HepG2 (cell line): ENCODE measurements around the gene PCGF2. TPM values are rescaled to one million over a fixed set of nuclear protein-coding genes. Genes with fewer than 3 reads are reported as not detected.

Source experiments
- DRAP1 ChIP-seq: IDR thresholded peaks from 2 replicates; pipeline ENCODE4 v1.6.1; 2016; ENCODE audit warnings: missing genetic modification reagents, missing compliant biosample characterization
- THYN1 ChIP-seq: sonication (generic); formaldehyde crosslinking; IDR thresholded peaks from 2 replicates; pipeline ENCODE4 v1.8.1; 2023; ENCODE audit warnings: low read depth, mild to moderate bottlenecking, moderate library complexity, missing genetic modification reagents, borderline replicate concordance
- ZFYVE20 ChIP-seq: sonication (generic); formaldehyde crosslinking; IDR thresholded peaks from 2 replicates; pipeline ENCODE4 v1.8.0; 2023; ENCODE audit warnings: low read depth, mild to moderate bottlenecking, moderate library complexity, missing genetic modification reagents, borderline replicate concordance
- ZNF326 ChIP-seq: sonication (generic); formaldehyde crosslinking; IDR thresholded peaks from 2 replicates; pipeline ENCODE4 v1.4.0; 2020; ENCODE audit warnings: missing genetic modification reagents, borderline replicate concordance
- ZNF615 ChIP-seq: sonication (generic); formaldehyde crosslinking; IDR thresholded peaks from 2 replicates; pipeline ENCODE4 v1.5.0; 2020; ENCODE audit warnings: mild to moderate bottlenecking, missing genetic modification reagents, borderline replicate concordance
- polyA plus RNA-seq, 8 experiments: library from polyadenylated mRNA; depleted of rRNA in 3 of 8; stranded (reverse) in 7 of 8; unstranded in 1 of 8; fragments of >200 nt; fragmentation: Illumina TruSeq in 4 of 8; extraction: Trizol in 4 of 8; gene quantifications; 2 replicates each; pipeline versions ENCODE4 v1.2.1 to v1.2.3, GENCODE V29; 2011 to 2016; ENCODE audit warnings: low read depth in 4 of 8, missing spikeins in 1 of 8, mixed read lengths in 1 of 8; ENCODE audit not compliant: insufficient read depth in 1 of 8
- total RNA-seq, 5 experiments: library from RNA; depleted of rRNA; stranded (reverse); fragments of >200 nt; fragmentation: Illumina TruSeq; extraction: Trizol; gene quantifications; 2 replicates each; pipeline ENCODE4 v1.2.3, GENCODE V29; 2016; ENCODE audit warnings: low read depth in 1 of 5
- TF ChIP-seq, protein P1 (sequence below): sonication (generic); formaldehyde crosslinking; IDR thresholded peaks from one replicate; pipeline ENCODE4 v1.5.1; 2020; ENCODE audit warnings: mild to moderate bottlenecking, missing genetic modification reagents; ENCODE audit errors: not compliant biosample characterization
- TF ChIP-seq, protein P2 (sequence below): IDR thresholded peaks from 2 replicates; pipeline ENCODE4 v1.6.1; 2016; ENCODE audit warnings: low read depth, borderline replicate concordance
- TF ChIP-seq, protein P3 (sequence below), 2 experiments: fragments of 450-650 bp in 1 of 2; sonication (generic) in 1 of 2; formaldehyde crosslinking in 1 of 2; IDR thresholded peaks; 2 replicates each; pipeline versions ENCODE4 v1.6.1 to v1.8.0; 2016 to 2022; ENCODE audit warnings: antibody characterized with exemption in 1 of 2, mild to moderate bottlenecking in 1 of 2, missing genetic modification reagents in 1 of 2

Gene PCGF2
- total and polyA plus RNA-seq, 2 of the 13 experiments (the other 11 are each of a cell fraction or from before 2014, with no cell fraction given): 11.6 to 29.4 TPM

DNA sequence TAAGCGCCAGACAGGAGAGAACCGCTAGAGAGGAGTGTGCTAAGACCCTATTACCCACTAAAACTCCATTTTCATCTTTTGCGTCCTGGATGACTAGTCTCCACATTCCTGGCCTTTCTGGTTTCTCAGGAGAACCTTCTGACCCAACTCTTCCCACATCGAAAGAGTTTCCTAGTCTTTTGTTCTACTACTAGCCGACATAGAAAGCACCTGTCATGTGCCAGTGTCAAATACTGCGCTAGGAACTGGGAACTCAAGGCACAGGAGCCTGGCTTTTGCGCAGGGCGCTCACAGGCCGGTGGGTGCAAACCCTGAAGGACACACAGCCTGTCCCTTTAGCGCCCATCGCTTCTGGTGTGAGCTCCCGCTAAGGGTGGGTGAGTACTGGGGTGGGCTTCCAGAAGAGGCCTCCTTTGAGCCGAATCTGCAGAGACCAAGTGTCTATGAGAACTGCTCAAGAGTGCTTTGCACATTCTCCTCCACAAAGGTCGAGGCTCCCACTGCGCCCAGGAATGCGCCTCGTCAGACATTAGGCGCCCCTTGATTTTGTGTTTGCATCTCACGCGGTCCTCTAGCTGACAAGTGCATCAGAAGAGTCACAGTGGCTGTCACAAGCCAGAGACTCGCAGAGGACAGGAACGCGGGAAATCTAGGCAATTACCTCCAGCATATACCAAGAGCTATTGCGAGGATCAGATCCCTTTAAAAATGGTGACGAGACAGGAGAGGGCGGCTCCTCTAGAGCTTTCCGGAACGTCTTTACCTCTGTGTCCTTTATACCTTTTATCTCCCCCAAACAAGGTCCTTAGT lies 2.4 kb upstream of the PCGF2 start (continued):
- TF ChIP-seq, protein P1, sequence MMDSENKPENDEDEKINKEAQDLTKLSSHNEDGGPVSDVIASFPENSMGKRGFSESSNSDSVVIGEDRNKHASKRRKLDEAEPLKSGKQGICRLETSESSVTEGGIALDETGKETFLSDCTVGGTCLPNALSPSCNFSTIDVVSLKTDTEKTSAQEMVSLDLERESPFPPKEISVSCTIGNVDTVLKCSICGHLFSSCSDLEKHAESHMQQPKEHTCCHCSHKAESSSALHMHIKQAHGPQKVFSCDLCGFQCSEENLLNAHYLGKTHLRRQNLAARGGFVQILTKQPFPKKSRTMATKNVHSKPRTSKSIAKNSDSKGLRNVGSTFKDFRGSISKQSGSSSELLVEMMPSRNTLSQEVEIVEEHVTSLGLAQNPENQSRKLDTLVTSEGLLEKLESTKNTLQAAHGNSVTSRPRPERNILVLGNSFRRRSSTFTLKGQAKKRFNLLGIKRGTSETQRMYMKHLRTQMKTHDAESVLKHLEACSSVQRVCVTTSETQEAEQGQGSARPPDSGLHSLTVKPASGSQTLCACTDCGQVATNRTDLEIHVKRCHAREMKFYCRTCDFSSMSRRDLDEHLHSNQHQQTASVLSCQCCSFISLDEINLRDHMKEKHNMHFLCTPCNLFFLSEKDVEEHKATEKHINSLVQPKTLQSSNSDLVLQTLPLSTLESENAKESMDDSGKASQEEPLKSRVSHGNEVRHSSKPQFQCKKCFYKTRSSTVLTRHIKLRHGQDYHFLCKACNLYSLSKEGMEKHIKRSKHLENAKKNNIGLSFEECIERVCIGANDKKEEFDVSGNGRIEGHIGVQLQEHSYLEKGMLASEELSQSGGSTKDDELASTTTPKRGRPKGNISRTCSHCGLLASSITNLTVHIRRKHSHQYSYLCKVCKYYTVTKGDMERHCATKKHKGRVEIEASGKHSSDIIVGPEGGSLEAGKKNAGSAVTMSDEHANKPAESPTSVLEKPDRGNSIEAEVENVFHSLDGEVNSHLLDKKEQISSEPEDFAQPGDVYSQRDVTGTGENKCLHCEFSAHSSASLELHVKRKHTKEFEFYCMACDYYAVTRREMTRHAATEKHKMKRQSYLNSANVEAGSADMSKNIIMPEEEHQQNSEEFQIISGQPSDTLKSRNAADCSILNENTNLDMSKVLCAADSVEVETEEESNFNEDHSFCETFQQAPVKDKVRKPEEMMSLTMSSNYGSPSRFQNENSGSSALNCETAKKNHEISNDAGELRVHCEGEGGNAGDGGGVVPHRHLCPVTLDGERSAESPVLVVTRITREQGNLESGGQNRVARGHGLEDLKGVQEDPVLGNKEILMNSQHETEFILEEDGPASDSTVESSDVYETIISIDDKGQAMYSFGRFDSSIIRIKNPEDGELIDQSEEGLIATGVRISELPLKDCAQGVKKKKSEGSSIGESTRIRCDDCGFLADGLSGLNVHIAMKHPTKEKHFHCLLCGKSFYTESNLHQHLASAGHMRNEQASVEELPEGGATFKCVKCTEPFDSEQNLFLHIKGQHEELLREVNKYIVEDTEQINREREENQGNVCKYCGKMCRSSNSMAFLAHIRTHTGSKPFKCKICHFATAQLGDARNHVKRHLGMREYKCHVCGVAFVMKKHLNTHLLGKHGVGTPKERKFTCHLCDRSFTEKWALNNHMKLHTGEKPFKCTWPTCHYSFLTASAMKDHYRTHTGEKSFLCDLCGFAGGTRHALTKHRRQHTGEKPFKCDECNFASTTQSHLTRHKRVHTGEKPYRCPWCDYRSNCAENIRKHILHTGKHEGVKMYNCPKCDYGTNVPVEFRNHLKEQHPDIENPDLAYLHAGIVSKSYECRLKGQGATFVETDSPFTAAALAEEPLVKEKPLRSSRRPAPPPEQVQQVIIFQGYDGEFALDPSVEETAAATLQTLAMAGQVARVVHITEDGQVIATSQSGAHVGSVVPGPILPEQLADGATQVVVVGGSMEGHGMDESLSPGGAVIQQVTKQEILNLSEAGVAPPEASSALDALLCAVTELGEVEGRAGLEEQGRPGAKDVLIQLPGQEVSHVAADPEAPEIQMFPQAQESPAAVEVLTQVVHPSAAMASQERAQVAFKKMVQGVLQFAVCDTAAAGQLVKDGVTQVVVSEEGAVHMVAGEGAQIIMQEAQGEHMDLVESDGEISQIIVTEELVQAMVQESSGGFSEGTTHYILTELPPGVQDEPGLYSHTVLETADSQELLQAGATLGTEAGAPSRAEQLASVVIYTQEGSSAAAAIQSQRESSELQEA (CRISPR knock-in tag): no peak
- TF ChIP-seq, protein P2, sequence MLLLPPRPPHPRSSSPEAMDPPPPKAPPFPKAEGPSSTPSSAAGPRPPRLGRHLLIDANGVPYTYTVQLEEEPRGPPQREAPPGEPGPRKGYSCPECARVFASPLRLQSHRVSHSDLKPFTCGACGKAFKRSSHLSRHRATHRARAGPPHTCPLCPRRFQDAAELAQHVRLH (CRISPR knock-in tag): no peak
- TF ChIP-seq ZFYVE20 (CRISPR knock-in tag) (no peak), DRAP1 (CRISPR knock-in tag) (no peak; the same call in 1 of the 2 replicates), ZNF326 (CRISPR knock-in tag) (no peak), THYN1 (no peak), ZNF615 (CRISPR knock-in tag) (0 out of 2 replicates have a peak, but pooled peaks have one; percentile 17)
- TF ChIP-seq, protein P3, sequence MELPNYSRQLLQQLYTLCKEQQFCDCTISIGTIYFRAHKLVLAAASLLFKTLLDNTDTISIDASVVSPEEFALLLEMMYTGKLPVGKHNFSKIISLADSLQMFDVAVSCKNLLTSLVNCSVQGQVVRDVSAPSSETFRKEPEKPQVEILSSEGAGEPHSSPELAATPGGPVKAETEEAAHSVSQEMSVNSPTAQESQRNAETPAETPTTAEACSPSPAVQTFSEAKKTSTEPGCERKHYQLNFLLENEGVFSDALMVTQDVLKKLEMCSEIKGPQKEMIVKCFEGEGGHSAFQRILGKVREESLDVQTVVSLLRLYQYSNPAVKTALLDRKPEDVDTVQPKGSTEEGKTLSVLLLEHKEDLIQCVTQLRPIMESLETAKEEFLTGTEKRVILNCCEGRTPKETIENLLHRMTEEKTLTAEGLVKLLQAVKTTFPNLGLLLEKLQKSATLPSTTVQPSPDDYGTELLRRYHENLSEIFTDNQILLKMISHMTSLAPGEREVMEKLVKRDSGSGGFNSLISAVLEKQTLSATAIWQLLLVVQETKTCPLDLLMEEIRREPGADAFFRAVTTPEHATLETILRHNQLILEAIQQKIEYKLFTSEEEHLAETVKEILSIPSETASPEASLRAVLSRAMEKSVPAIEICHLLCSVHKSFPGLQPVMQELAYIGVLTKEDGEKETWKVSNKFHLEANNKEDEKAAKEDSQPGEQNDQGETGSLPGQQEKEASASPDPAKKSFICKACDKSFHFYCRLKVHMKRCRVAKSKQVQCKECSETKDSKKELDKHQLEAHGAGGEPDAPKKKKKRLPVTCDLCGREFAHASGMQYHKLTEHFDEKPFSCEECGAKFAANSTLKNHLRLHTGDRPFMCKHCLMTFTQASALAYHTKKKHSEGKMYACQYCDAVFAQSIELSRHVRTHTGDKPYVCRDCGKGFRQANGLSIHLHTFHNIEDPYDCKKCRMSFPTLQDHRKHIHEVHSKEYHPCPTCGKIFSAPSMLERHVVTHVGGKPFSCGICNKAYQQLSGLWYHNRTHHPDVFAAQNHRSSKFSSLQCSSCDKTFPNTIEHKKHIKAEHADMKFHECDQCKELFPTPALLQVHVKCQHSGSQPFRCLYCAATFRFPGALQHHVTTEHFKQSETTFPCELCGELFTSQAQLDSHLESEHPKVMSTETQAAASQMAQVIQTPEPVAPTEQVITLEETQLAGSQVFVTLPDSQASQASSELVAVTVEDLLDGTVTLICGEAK (IDR thresholded peaks at IDR 0.05): no peak
- TF ChIP-seq, protein P3 (CRISPR knock-in tag; IDR thresholded peaks at IDR 0.05): 0 out of 2 replicates have a peak, but pooled peaks have one; percentile 17
